ENCODE results near the gene SLMAP. TPM values are rescaled to one million over a fixed set of nuclear protein-coding genes. Genes with fewer than 3 reads are reported as not detected.
A peak's percentile ranks its signal among the peaks of the same experiment; 100 is the strongest.

SLMAP gene
- polyA plus RNA-seq, 1 donor: 84.1 TPM

DNA sequence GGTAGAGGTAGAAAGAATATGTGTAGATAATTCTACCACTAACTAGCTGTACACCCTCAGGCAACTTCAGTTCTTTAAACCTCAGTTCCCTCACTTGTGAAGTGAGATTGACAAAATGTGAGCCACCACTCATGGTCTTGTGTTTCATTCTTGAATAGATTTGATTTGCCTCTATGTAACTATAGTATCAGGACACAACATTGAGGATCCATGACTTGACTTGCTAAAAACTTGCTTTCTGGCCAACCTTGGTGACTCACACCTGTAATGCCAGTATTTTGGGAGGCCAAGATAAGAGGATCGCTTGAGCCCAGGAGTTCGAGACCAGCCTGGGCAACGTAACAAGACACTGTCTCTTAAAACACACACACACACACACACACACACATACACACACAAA lies 136.3 kb downstream of the SLMAP start:
- DNase-seq (ENCODE audit: low read depth): no peak

DNA sequence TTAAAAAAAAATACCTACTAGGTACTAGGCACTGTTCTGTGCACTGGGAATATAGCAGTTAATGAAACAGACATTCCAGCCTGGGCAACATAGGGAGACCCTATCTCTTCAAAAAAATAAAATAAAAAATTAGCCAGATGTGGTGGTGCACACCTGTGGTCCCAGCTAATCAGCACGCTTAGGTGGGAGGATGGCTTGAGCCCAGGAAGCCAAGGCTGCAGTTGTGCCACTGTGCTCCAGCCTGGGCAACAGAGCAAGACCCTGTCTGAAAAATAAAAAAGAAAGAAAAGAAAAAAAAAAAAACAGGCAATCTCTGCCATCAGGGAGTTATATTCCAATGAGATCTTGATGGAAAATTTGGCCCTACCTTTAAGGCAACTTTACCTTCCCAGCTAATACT lies 137.0 kb downstream of the SLMAP start:
- DNase-seq (ENCODE audit: low read depth): no peak

DNA sequence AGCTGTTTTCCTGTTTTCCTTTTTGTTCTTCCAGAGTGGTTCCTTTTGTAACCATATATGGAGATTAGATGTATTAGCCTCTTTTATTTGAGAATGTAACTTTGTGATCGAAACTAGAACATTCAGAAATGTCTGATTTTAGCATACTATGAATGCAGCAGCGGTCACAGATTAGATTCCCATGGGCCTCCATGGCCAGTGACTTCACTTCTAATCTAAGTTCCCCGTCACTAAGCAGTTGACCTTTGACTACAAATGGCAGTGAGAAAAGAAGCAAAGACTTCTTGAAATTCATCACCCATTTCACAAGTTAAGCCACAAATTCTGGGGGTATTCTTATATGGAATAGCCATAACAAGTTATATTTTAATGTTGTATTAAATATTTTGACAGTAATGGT lies 137.6 kb downstream of the SLMAP start:
- DNase-seq (ENCODE audit: low read depth): no peak

DNA sequence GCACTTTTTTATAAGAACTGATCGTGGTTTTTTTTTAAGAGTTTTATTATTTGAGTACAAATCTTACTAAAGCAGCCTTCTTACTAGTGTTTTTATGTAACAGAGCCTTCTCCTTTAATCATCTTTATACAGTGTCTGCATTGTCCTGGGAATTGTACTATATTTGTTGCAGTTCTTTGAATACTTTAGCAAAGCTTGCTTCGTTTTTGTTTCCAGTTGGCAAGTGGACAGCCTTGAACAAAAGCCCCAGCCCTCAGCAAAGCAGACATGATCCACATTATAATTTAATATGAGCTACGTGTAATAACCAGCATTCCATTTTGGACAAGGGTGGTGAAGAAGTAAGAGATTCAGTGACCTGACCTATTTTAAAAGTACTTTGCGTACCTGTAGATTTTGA lies 139.9 kb downstream of the SLMAP start:
- DNase-seq (ENCODE audit: low read depth): peak; percentile 82

DNA sequence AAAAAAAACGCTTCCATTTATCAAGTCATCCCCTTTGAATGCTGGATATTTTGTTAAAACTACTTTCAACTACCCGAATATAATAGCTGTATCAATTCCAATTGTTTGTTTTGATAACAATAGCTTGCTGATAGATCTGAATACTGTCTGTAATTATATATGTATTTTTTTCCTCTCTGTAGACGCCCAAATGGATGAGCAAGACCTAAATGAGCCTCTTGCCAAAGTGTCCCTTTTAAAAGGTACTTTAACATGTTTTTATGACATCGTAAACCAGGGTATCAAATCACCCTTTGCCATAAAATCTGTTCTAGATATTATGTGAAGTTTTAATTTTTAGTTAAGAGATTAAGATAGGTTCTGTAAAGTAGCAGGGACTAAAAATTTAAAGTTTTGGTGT lies 140.6 kb downstream of the SLMAP start:
- no peak for DNase-seq (ENCODE audit: low read depth)

DNA sequence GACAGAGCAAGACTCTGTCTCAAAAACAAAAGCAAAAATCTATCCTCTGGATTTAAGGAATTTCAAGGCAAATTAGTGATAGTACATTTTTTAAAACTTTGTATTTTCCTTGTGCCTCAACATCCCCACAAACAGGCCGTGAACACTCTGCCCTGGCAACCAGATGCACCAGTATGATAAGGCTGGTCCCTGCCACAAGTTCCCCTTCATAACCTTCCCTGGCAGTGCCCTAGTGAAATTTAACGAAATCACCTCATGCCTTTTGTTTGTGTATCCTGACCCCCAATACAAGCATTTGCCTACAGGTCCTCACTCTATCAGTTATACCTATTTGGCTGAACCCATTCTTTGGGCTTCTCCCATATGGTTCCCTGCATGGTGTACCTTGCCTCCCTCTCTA lies 144.7 kb downstream of the SLMAP start:
- DNase-seq (ENCODE audit: low read depth): no peak

DNA sequence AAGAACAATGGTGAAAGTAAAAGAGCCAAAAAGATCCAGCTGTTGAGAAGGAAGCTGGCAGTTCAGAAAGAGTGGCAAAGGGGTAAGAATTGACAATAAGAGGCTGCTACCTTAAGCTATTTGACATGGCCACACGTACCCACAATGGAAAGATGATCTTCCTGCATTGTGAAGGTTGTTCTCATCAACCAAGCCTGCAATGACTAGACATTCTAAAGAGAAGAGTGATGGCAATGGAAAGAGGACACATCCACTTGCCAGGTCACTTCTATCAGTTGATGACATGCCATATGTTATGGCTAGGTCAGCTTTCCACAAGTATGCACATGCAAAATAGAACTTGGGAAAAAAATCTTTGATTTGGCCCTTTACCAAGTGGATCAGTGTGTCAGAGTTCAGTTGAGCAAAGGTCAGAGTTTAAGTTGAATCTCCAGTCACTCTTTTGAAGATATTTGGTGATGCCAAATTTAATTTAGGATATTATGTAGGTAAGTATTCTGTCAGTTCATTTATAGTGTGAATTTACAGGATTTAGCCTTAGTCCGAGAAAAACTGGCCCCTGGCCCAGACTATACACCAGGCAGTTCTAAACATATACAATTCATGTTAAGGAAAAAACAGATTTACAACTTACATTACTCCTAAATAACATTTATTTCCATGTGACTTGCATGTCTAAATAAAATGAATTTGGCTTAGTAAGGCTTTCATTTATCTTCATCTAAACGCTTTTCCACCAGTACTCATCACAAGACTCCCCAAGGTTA lies 147.2 kb downstream of the SLMAP start:
- no peak for DNase-seq (ENCODE audit: low read depth)

DNA sequence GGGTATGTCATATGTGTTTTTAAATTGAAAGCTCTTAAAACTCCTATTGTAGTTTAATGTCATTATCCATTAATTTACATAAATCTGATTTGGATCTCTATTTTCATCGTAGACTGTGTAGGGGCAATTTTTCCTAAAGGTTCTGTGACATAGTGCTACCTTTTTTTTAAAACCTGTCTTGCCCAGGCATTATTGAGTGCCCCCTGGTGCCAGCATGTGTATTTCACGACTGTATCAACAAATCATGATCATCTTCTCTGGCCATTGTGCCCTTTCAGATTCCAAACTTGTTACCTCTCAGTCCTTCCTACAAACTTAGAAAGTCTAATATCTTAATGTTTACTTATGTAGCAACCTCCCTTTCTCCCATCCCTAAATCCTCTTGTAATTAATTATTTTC lies 154.9 kb downstream of the SLMAP start:
- no peak for DNase-seq (ENCODE audit: low read depth)

DNA sequence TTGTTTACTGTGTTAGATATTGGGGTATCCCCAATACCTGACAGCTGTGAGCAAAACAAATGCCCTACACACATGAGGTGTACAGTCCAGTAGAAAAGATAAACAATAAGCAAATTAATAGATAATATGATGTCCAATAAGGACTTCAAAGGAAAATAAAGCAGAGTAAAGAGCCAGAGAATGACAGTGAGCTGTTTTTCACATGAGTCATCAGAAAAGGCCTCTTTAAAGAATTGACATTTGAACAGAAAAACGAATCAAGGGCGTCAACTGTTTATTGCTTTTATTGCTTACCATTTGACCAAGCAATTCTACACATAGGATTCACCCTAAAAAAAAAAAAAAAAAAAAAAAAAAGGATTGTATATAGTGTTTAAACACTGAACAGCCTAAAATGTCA lies 155.5 kb downstream of the SLMAP start:
- no peak for DNase-seq (ENCODE audit: low read depth)

DNA sequence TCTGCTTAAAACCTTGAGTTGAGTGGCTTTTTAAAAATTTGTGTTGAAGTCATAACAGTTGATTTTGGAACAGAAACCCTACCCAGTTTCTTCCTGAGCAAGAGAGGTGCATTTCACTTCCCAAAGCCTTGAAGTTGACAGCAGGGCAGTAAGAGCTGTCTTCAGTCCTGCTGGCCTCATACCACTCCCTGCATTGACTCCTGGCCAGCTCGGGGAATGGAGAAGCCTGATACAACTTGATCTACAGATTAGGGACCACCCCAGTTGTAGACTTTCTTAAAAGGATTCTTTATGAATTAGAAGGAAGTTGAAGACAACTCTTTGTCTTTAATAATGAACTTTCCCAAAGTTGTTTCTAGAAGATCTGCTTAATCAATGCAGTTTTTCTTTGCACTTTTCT lies 161.5 kb downstream of the SLMAP start:
- no peak for DNase-seq (ENCODE audit: low read depth)

DNA sequence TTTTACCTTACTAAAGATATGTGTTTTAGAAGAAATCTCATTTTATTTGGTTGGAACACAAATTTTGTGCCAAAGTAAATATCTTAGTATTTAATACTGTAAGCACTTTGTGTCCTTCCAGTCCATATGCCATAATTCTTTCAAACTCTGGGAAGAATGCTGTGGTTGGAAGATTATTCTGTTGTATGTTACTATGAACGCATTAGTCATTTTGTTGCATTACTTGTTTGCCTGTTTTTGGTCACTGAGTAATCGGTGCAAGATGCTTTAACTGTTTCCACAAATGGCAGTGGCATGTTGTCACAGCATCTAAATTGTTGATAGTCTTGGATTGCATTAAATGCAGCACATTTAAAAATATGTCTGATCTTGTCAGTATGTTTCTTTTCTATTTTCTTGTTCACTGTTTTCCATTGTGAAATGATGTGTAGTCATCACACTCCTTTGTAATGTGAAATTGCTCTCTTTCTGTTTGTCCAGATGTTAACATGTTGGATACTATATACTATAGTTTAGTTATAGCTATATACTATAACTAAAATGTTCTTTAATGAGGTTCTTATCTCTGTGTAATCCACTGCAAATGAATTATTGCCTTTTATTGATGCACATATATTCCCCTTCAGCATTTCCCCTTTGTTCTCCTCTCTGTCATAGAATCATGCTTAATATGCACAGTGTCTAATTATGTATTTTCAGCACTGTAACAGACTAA lies 162.2 kb downstream of the SLMAP start:
- DNase-seq (ENCODE audit: low read depth): no peak

DNA sequence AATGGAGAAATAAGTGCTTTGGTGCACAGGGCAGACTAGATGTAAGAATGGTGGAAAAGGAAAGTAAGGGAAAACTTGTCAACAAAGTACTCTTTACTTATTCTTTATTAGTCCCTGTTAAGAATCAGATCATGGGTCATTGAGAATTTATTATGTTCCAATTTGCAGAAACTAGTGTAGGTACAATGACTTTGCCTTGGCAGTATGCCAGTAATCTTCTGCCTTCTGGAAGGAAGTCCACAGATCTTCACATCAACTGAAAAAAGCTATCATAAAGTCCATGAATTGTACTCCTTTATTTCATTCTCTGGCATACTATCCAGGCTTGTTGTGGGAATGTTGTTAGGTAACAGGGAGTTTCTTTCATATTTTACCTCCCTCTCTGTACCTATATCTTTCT lies 163.9 kb downstream of the SLMAP start:
- DNase-seq (ENCODE audit: low read depth): no peak

DNA sequence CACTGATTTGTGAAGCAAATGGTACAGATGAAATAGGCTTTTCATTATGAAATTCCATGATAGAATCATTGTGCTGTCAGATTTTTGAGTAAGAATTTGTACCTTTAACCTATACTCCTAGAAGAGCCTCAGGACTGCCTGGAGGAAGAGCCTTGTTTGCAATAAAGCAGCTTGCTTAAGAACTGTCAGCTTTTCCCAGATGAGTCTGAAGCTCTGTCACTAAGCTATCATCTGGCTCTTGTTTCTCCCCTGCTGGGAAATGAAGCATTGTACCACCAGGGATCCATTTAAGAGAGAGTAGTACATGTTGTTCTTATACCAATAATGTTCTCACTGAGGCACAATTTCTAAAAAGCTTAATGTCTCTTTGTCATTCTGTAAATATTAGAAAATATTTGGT lies 167.0 kb downstream of the SLMAP start:
- DNase-seq (ENCODE audit: low read depth): no peak

DNA sequence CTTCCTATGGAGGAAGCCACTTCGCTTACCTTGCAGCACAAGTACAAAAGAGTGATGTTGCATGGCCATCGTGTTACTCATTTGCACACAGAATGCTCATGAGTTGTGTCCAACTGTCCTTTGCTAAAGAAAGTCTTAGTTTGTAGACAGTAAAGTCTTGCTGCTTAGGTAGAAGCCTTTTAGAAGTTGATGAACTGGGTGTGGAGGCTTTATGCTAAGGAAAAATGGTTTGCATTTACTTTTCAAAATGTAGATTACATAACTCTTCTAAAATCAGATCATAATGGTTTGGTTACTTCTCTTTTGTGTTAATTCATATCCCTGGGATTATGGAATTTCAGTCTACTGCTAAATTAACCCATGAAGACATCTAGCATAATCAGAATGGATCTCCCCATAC lies 167.6 kb downstream of the SLMAP start:
- no peak for DNase-seq (ENCODE audit: low read depth)

DNA sequence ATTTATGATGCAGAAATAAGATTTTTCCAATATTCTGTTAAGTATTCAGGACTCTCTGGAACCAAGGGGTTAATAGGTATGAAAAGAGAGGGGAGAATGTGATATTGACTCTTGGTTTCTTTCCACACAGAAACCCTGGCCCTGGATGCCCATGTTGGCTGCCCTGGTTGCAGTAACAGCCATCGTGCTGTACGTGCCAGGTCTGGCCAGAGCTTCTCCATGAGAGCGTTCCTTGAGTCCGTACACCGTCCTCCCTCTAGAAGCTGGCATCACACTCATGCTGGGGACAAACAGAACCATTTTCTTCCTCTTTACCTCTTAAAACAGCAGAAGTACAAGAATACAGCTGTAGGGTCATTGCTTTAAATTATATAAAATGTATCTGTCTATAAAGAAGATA lies 171.1 kb downstream of the SLMAP start:
- DNase-seq (ENCODE audit: low read depth): no peak

DNA sequence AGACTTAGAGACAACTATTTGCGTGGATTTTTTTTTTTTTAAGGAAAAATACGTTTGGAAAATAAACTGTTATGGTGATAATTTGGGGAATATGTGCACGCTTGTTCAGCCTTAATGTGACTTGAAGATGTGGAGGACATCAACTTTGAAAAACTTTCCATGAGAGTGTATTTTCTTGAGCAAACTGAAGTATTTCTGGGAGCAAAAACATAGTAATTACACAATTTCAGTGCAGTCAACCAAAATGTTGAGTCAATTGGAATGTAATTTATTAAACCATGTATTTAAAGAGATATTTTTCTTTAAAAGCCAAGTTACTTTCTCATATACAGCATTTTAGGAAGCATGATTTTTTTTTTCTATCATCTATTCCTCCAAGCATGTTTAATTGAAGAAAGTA lies 171.8 kb downstream of the SLMAP start:
- DNase-seq (ENCODE audit: low read depth): no peak

DNA sequence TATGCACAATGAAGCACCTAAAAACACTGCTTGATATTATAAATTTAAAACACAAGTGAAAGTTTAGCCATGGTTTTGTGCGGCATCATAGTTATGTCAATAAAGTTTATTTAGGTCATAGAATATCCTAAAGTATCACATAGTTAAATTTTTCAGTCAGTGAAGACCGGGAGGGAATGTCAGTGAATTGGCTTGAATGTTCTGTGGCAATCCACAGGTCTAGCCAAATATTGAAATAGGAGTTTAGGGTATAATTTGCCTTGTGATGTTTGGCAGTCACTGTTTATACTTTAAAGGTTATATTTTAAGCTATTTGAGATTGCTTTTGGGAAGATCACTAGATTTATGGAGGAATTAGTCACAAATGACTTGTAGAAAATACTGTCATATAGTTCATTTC lies 172.4 kb downstream of the SLMAP start:
- DNase-seq (ENCODE audit: low read depth): no peak

DNA sequence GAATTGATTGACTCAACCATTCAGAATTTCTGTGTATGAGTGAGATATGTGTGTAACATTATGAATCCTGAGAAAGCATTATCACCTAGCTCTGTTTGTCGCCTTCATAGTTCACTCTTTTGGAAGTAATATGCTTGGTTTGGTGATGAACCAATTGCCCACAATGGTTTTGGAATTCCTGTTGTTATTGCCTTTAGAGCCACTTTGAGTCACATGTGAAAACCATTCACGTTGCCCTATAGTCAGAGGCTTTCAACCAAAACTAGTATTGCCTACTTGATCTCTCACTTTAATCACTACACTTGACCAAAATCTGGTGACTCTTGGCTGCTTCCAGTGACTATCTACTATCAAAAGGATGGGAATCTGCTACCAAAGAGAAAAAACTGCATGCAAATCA lies 173.9 kb downstream of the SLMAP start:
- no peak for DNase-seq (ENCODE audit: low read depth)

DNA sequence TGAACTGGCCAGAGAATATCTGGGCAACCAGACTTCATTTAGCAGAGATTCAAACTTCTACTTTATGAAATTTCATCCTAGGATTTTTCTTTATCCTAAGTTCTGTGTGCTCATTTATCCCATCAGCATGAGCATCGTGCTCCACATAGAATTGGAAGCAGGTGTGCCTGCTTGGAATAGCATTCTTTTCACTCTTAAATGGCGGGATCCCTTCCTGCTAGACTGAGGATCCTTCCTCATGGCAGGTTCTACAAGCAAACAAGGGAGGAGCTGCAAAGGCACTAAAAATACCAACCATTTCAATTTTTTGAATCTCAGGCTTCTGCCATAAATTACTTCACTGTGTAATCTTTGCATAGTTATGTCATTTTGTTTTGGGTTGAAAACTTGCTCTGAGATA lies 177.5 kb downstream of the SLMAP start:
- no peak for DNase-seq (ENCODE audit: low read depth)

DNA sequence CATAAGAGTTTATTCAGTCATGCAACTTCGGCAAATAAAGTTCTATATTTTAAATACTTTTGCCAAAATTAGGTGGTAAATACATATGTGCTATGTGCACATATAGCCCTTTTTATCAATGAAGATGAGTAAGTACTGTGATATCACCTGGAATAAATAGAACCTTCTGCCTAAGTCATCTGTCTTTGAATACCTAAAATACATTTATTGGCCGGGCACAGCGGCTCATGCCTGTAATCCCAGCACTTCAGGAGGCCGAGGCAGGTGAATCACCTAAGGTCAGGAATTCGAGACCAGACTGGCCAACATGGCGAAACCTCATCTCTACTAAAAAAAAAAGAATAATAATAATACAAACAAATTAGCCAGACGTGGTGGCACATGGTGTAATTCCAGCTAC lies 178.3 kb downstream of the SLMAP start:
- DNase-seq (ENCODE audit: low read depth): no peak

DNA sequence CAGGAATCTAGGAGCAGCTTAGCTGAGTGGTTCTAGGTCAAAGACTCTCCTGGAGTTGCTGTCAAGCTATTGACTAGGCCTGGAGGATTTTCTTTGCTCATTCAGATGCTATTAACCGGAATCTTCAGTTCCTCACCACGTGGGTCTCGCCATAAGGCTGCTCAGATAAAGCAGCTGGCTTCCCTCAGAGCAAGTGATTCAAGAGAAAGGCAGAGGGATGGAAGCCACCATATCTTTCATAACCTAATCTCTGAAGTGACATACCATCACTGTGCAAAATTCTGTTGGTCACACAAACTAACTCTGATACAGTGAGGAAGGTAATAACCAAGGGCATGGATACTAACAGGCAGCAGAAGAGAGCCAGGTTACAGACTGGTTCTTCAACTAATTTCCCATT lies 179.4 kb downstream of the SLMAP start:
- DNase-seq (ENCODE audit: low read depth): no peak

DNA sequence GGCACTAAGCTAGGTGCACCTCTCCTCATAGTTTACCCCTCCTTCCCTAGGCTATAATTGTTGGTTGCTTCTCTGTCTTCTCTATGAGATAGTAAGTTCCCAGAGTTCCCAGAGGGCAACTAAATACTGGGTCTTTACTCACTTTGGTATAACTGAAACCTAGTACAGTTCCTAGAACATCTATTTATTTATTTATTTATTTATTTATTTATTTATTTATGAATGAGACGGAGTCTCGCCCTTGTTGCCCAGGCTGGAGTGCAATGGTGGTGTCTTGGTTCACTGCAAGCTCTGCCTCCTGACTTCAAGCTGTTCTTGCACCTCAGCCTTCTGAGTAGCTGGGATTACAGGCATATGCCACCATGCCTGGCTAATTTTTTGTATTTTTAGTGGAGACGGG lies 181.0 kb downstream of the SLMAP start:
- no peak for DNase-seq (ENCODE audit: low read depth)

DNA sequence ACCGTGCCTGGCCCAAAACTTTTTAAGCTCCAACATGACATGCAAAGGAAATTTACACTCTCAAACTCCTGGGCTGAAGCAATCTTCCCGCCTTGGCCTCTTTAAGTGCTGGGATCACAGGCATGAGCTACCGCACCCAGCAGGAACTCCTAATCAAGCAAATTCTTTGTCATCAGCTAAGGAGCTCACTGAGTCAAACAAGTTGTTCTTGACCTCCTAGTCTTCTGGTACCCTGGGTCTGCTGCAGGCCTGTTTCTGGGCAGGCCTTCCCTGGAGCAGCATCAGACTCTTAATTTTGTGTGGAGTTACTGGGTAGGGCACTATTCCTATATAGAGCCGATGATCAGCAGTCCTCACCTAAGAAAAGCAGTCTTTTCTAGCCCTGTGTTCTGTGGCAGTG lies 183.7 kb downstream of the SLMAP start:
- no peak for DNase-seq (ENCODE audit: low read depth)

DNA sequence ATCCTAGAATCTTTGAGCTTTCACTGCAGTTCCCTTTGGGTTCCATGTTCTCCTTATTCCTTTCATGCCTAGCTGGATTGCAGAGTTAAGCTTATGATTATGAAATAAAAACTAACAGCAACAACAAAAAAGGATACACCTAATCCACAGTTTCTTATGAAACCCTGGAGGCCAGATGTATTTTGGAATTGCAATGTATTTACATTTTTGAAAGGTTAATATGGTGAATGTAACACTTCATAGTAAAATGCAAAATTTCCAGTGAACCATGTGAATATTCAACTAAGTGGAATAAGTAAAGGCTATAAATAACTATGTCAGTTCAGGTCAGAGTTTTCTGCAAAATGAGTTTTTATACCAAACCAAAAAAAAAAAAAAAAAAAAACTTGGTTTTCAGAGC lies 186.3 kb downstream of the SLMAP start:
- DNase-seq (ENCODE audit: low read depth): no peak
